AG08395 (cell line): ENCODE measurements around the gene MAP4K3.

Experiments
- DNase-seq: peaks from one replicate; pipeline ENCODE4 v3.0.0; 2012; ENCODE audit warnings: mixed read lengths, low spot score

Gene MAP4K3

DNA sequence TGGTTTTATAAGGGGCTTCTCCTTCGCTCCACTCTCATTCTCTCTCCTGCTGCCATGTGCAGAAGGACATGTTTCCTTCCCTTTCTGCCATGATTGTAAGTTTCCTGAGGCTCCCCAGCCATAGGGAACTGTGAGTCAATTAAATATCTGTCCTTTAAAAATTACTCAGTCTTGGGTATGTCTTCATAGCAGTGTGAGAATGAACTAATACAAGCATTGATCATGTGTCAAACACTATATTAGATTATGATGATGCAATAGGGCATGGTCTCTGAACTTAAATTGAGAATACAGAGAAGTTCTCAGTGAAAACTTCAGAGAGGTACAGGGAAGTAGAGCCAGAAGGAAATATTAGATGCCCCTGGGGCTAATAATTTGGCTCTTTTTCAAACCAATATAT is 5.9 kb upstream of the MAP4K3 start:
- DNase-seq, result no peak

DNA sequence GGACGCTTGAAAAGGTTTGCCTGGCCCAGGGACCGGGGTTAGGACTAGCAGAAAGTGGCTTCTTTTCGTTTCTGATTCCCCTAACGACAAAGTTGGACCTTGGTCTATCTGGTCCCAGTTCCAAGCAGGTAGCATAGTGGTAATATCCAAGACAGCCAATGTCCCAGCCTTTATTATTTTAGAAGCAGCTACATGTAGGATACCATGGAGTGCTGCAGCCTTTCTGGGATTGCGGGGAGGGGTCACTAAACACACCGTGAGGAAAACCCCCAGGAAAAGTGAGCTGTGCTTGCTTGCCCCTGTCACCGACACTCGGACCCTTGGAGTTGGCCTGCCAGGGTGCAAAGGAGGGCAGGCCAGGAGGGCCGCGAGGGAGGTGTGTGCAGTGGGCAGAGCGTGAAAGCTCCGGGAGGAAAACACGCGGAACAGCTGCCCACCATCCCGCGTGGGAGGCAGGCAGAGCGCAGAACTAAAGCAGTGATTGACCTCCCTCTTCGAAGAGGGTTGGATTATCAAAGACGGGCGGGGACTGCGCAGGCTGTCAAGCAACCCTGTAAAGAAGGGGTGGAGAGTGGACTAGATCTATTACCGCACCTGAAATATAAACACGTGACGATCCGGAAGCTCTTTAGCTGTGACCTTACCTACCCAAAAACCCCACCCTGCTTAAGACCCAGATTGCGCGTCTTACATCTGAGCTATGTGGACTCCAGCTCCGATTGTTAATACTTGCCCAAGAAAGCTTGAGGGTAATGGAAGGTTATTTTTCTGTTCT is 624 bp upstream of the MAP4K3 start:
- no peak for DNase-seq

DNA sequence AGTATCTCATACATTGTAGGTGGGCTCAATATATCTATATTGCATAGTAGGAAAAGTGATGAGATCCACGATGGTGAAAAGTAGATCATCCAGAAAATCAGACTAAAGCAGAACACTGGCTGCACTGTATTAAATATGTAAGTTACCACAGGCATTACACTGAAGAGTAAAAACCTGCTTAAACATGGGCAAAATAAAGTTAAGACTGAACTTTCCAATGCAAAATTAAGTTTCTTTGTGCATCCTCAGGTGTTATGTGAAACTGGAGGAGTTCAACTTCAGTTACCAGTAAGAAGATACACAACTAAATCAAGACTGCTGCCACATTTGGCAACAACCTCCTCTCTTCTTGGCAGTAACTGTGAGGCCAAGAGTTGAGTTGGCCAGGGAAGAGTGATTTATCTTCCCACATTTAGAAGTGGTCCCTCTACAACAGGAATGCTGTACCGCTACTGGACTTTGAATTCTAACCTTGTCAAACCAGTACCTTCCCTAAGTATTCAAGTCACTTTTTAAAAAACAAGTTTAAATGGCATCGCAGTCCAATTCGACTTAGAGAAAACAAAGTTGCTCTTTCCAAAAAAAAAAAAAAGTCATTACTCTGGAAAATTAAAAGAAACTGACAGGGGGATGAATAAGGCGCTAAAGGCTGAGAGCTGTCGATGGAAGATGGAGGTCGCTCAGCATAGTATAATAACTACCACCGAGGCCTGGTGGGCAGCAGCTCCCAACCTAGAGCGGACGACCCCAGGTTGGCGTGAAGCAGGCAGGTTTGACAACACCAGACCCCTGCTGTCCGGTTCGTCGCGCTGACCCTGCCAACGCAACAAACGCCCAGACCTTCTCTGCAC is 1.1 kb downstream of the MAP4K3 start:
- DNase-seq, result peak; percentile 27

DNA sequence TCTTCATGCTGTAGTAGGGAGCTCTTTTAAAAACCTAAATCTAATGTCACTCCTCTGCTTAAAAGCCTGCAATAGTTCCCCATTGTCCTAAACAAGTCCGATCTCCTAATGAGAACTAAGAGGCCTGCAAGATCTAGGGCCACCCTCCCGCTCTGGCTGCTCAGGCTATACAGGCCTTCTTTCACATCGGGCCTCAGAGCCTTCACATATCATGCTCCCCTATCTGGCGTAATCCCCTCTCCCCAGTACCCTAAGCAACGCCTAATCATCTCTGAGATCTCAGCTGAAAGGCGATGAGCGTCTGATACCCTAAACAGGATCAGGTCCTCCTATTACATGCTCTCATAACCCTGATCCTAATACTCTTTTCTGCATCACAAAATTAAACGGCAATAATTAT is 1.9 kb downstream of the MAP4K3 start:
- DNase-seq, result no peak

DNA sequence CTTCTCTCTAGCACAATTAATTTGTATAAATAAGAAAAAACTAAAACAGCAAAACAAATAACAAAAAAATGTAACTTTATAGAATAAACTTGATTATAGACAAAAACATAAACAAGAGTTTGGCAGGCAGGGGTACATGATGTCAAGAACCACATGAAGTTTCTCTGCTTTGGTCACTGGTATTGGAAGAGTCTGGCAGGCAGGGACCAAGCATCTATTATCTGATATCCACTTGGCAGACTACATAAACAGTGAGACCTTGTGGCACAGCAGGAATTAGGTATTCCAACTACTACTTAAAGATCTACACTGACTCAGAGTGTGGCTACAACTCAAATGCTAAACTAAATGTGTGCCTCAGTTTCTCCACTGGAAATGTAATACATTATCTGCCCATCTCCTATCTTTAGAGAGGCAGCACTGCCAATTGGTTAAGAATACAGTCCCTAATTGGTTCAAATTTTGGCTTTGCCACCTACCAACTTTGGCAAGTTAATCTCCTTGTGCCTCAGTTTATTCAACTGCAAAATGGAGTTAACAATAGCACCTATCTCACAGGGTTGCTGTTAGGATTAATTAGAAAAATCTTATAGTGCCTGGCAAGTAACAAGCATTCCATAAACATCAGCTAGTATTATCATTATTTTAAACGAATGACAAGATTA is 2.7 kb downstream of the MAP4K3 start:
- no peak for DNase-seq

DNA sequence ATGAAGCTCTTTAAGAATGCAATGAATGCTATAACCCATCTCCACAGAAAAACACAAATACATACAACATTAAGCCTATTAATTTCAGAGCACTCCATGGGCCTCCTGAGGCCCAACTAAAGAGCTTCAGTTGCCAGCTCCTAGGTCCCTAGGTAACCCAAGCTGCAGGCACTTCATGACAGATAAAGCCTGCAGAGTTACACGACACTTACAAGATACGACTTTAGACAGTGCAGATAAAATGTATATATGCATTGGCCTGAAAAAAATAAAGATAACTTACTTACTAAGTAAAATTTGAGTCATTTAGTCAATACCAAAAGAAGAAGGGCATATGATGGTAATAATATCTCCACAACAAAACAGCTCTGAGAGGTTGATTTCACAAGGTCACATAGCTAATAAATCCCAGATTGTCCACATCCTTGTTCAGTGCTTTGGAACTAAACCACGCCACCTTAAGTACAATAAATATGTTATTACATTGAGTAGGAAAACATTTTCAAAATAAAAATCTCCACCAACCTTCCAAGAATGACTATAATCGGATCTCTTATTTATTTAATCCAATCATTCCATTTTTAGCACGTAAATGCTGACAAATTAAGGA is 3.4 kb downstream of the MAP4K3 start:
- no peak for DNase-seq

DNA sequence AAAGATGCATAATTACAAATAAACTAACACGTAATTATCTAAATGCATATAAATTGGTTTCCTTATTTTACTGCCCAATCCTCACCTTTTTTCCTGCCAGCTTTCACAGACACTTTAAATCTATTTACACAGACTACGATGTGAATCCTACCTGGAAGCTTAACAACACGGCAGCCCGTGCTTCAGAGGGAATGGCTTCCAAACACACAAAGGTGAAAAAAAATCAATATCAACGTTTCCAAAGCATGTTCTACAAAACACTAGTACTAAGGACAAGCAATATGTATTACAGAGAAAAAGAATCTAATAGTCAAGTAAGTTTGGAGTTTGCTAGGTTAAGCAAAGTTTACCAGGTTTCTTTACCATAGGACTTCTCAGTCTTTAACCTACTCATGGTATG is 4.4 kb downstream of the MAP4K3 start:
- DNase-seq, result no peak

DNA sequence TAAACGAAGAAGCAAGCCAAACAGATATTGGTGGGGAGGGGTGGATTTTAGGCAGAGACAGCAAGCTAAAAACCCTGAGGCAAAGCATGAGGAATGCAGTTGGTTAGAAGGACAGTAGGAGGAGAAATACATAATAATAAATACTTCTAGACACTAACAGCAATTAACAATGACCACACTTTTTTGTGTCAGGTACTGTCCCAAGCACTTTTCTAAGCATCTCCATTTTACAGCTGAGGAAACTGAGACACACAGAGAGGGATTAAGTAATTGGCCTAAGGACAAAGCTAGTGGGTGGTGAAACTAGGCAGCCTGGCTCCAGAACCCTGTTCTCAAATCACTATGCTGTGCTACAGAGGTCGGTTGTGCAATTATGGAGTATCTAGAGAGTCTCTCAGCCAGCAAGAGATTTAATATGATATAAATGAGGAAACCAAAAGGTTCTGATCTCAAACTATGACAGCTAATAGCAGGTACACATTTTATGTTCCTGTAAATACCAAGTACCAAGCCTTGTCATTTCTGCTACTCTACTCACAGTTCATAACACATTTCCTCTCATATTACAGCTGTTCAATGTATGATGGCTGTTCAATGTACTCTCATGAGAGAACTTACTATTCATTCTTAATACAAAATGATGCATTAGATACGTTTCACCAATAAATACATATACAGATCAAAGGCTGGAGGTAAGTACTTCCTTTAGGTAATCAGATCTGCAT is 5.3 kb downstream of the MAP4K3 start:
- no peak for DNase-seq

DNA sequence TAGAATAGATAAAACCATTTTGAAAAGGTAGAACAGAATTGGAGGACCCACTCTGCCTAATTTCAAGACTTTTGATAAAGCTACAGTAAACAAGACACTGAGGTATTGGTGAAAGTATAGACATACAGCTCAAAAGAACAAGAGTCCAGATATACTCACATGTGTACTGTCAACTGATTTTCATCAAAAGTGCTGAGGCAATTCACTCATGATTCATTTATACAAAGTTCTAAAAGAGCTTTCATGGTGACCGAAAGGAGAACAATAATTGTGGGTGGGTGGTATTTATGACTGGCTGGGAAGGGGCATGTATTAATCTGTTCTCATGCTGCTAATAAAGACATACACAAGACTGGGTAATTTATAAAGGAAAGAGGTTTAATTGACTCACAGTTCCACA is 7.3 kb downstream of the MAP4K3 start:
- no peak for DNase-seq

DNA sequence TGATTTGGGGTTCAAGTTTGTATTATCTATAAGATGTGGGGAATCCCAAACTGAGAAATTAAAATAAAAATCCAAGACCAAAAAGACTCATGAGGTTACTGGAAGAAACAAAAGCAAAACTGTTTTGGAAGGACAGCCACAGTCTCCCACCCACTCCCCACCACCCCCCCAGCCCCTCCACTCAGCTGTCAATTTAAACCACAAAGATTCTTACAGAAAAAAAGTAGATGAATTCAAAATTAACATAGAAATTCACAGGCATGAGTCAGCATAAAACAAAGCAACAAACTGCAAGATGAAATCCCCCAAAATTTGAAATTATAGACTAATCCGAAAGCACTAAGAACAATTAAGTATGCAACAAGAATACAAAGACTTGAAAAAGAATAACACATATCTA is 12.1 kb downstream of the MAP4K3 start:
- no peak for DNase-seq

DNA sequence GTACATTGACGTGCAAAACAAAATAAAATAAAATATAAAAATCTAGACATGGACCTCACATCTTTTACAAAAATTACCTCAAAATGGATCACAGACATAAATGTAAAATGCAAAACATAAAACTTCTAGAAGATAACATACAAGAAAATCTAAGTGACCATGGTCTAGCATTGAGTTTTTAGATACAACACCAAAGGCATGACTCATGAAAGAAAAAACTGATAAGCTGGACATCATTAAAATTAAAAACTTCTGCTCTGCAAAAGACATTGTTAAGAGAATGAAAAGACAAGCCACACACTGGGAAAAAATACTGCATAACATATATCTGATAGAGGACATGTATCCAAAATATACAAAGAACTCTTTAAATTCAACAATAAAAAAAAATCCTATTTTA is 14.4 kb downstream of the MAP4K3 start:
- DNase-seq, result no peak

DNA sequence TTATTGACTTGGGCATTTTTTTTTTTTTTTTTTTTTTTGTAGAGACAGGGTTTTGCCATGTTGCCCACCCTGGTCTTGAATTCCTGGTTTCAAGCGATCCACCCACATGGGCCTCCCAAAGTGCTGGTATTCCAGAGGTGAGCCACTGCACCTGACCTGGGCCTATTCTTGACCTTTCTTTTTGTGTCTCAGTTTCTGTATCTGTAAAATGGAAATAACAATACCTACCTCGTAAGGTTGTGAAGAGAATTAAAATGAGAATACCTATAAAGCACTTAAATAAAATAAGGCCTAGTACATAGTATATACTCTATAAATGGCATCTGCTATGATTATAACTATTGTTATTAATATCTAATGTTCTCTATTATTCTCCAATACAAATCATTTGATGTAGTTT is 15.7 kb downstream of the MAP4K3 start:
- DNase-seq, result no peak

DNA sequence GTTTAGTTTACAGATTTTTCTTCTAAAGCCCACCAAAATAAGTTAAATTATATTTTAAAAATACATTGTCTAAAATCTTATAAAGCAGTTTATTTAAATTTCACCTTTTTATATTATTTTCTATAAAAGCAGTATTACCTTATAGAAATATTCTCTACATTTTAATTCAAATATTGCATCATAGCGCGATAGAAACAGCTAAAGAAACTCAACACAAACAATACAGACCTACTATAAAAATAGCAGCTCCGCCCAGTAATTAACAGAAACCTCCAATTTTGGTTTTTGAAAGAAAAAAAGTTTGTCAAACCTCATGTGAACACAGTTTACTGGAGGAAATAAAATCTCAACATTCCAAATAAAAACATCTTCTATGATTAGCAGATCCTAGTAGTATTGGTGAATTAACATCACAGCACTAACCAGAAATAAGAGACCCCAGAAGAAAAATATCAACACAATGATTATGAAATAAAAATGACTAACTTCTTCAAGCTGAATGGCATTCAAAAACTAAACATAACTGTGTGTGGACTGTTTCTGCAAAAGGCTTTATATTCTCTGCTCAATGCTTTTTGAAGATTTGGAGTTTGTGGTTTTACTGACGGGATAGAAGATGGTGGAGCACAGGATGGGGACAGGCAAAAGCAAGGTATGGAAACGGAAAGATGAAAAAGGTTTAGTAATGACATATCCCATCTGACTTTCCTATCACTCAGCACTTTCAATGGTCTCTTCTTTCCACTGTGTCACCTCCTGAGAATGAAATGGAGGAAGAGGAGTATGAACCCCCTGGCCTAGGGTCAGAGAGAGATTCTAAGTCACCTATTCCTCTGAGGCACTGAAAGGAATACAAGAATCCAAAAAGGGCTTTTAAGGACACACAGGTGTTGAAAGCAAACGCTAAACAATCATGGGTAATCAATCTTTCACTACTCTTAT is 17.5 kb downstream of the MAP4K3 start:
- no peak for DNase-seq

DNA sequence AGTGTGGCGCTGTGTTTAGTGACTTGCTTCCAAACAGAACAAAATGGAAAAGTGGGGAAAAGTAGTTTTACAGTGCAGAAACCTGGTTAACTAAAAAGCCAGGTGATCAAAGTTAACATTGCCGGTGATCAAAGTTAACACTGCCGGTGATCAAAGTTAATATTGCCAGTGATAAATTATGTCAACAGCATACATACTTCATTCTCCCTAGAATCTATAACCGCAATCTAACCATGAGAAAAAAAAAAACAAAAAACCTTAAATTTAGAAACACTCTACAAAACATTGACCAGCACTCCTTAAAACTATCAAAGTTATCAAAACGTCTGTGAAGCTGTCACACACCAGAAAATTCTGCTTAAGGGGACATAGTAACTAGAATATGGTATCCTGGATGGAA is 18.6 kb downstream of the MAP4K3 start:
- DNase-seq, result no peak

DNA sequence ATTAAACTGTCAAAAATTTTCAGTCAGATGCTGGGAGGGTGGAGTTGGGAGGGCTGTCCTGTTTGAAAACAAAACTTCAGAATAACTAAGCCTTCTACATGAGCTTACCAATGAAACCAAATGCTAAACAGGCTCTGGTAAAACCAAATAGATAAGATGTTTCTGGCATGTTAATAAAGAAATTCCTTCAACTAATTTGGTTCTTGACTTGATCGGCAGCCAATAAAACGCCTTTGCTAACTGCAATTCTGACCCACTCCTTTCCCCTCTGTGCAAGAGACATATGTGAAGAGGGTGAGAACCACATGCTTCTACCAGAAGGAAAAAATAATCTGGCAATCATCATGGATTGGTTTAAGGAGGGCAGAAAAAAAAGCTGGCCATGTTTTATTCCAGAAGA is 20.9 kb downstream of the MAP4K3 start:
- DNase-seq, result peak; percentile 48

DNA sequence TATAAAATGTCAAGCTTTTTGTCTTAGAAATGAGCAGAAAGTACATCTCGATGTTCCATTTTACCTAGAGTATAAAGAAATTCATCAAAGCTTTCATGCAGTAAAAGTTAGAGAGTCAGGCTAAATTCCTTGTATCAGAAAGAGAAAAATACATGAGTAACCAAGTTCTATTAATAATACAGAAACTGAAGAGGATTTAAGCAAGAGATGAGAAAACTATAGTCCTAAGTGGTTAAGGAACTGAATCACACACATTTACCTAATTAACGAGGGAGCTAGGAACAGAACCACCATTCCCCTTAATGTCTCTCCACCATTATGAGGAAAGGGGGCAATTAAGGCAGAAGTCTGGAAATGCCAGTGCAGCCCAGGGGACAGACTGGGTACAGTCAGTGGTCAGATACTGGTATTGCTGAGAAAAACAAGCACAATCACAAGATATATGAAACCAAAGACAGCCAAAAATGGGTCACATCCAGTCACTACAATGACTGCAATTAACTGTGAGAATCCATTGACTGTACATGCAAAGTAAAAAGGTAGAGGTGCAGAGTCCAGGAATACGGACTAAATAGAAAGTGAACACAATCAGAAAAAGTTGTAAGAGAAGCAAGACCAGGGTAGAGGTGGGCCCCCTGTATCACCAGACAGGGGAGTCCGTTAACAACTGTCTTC is 23.9 kb downstream of the MAP4K3 start:
- DNase-seq, result no peak

DNA sequence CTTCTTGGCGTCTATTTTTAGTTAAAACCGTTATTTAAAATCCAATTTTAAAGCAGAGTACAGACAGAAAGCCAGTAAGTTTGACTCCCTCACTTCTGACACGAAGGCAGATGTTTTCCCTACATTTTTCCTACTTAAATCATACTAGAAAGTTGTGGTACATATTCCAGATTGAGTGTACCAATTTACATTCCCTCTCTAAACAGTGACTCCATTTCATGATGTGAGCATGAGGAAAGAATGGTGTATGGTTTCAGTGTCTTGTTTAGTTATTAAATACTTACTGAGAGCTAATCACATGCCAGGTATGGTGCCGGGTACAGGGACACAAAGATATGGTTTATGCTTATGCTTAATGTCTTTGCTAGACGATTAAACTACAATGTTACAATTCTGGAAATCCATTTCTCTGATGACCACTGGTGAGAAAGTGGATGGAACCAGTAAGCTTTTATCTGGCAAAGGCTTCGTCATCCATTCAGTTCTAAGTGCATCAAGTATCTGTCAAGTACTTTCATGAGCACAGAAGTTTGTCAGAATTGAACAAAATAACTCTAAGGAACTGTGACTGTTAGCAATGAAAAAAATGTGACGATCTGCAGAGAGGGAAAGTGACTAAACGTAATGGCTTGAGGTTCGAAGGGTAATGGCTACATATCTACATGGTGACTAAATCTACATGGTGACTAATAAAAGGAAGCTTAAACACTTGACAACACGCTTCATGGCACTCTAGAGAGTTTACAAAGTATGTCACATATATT is 25.7 kb downstream of the MAP4K3 start:
- DNase-seq, result peak; percentile 68

DNA sequence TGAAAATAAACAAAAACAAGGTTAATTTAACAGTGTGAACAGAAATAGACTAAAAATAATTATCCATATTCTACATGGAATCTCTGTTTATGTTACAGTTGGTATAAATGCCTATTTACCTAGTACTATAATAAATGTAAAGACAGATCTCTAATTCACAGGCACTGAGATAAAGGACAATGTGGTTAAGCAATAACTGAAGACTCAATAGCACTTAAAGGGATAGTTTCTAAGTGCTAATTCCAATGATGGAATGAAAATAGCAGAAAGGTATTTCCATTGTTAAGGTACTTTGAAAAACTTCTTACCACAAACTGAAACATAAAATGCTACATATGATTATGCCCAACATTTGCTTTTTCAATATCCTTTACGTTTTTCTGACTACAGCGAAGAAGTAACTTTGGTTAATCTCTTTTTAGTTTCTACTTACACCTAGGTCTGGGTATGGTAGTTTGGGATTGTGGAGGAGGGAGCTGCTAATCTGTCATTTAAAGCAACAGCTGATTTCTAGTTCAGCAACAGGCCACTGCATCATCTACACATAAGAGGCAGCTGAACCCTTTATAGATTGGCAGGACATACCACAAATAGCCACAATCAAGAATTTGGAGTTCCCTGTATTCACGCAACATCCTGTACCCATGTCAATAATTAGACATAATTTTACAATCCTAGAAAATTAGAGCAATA is 27.2 kb downstream of the MAP4K3 start:
- no peak for DNase-seq
